ENCODE data around the gene ASPSCR1. TPM values are rescaled to one million over a fixed set of nuclear protein-coding genes. Genes with fewer than 3 reads are reported as not detected.

The ASPSCR1 gene
- total and polyA plus RNA-seq, 10 of the 15 experiments (the other 5 are each of a cell fraction or from before 2014, with no cell fraction given) = 1.5 to 48.4 (median 25.4) TPM

GRCh38 chr17:81999587-81999975 lies 22.2 kb downstream of the ASPSCR1 start (continued):
- TF ChIP-seq SPI1 (IDR thresholded peaks at IDR 0.05; ENCODE audit: borderline replicate concordance, insufficient read depth, low read depth, low read length) = no peak

GRCh38 chr17:81999976-82000802 lies 22.8 kb downstream of the ASPSCR1 start:
- Histone ChIP-seq H3K4me2 (ENCODE audit: control insufficient read depth, insufficient read depth) (no peak overlapping the region), H3K9ac (ENCODE audit: control insufficient read depth, insufficient read depth, low read length) (no peak overlapping the region)

More at GRCh38 chr17:81999976-82000802, 22.8 kb downstream of the ASPSCR1 start:
- no peaks in the 10 kb centered on the region for H3K79me2 ChIP-seq (ENCODE audit: control insufficient read depth, insufficient read depth, low read length)
- no peak overlapping the region for H3K27ac ChIP-seq (ENCODE audit: control insufficient read depth, insufficient read depth)
- POLR2A ChIA-PET = no interaction called here
- no peak overlapping the region for H2AFZ ChIP-seq (ENCODE audit: control insufficient read depth, low read depth, low read length)
- no peak for TF ChIP-seq ATF2 (IDR thresholded peaks at IDR 0.05; ENCODE audit: low read length)
- TF ChIP-seq ELK1 (IDR thresholded peaks at IDR 0.05; ENCODE audit: low read depth, low read length) = no peak
- RAD21 ChIA-PET (ENCODE audit: unreplicated experiment) = no interaction called here
- in situ Hi-C loops (cut with MboI) = no loop called here
- CTCF ChIA-PET = no interaction called here
- 85% methylated on average over 30 of the region's 36 CpGs for WGBS (ENCODE audit: insufficient coverage, insufficient replicate concordance, low lambda C conversion rate, missing lambda C conversion rate)
- intact Hi-C loops (cut with micrococcal nuclease; ENCODE audit: unreplicated experiment) = no loop called here
- H3K9me3 ChIP-seq (replicated peaks; ENCODE audit: control insufficient read depth, insufficient read depth, low read length) = no peaks in the 10 kb centered on the region
- SMC1A ChIA-PET (ENCODE audit: uncharacterized antibody, unreplicated experiment) = no interaction called here
- H3K4me1 ChIP-seq (ENCODE audit: control insufficient read depth, insufficient read depth, low read length) = no peaks in the 10 kb centered on the region
- no peak overlapping the region for H3K4me3 ChIP-seq
- ATAC-seq (no peak), DNase-seq (ENCODE audit: low read depth, low spot score) (no peak), FAIRE-seq (no peak)
- H3K27me3 ChIP-seq (replicated peaks in 1 of 2; ENCODE audit: control insufficient read depth in 2 of 2, insufficient read depth in 2 of 2, low read length in 1 of 2) = no peaks in the 10 kb centered on the region
- no TSS peak for BruUV-seq (replicated peaks)
- H3K36me3 ChIP-seq (ENCODE audit: control insufficient read depth in 2 of 2, insufficient read depth in 2 of 2, low read length in 1 of 2) = peaks cover 0 to 3% of the 10 kb centered on the region in 2 experiments; a peak in 3 of 4 replicates
- H4K20me1 ChIP-seq (ENCODE audit: control insufficient read depth, insufficient read depth) = no peaks in the 10 kb centered on the region
